H1 (cell line): Measurements from ENCODE around the gene CASZ1. TPM values are rescaled to one million over a fixed set of nuclear protein-coding genes. Genes with fewer than 3 reads are reported as not detected.

ENCODE experiments used
- CBX8 ChIP-seq: fragments of 300-800, 300-1000 bp; sonication (generic); IDR thresholded peaks from 2 replicates; pipeline ENCODE4 v1.7.1; 2016; ENCODE audit warnings: low read depth, low read length, borderline replicate concordance
- CTCF ChIP-seq, 3 experiments: IDR thresholded peaks; 1 replicate in 2 of 3; 2 replicates in 1 of 3; pipeline versions ENCODE4 v1.5.1 to v1.6.1; 2011; ENCODE audit warnings: low read length in 3 of 3, mild to moderate bottlenecking in 3 of 3, inconsistent platforms in 2 of 3, low read depth in 1 of 3, moderate library complexity in 1 of 3; ENCODE audit not compliant: insufficient read depth in 1 of 3; ENCODE audit errors: control extremely low read depth in 1 of 3
- EZH2 ChIP-seq: fragments of 200-600 bp; sonication (generic); IDR thresholded peaks from 2 replicates; pipeline ENCODE4 v1.7.1; 2012; ENCODE audit warnings: low read depth, mild to moderate bottlenecking, moderate library complexity, low read length, inconsistent platforms; ENCODE audit not compliant: severe bottlenecking
- GTF2F1 ChIP-seq: IDR thresholded peaks from 2 replicates; pipeline ENCODE4 v1.6.1; 2012; ENCODE audit warnings: low read depth, low read length, improper control_type of control experiment, borderline replicate concordance
- KDM4A ChIP-seq: IDR thresholded peaks from one replicate; pipeline ENCODE4 v1.7.1; 2012; ENCODE audit warnings: low read depth, mild to moderate bottlenecking, moderate library complexity, low read length, inconsistent platforms; ENCODE audit not compliant: severe bottlenecking
- NRF1 ChIP-seq: IDR thresholded peaks from 2 replicates; pipeline ENCODE4 v1.6.1; 2011; ENCODE audit warnings: mild to moderate bottlenecking, low read depth, low read length, improper control_type of control experiment
- SP2 ChIP-seq: IDR thresholded peaks from 2 replicates; pipeline ENCODE4 v1.6.1; 2012; ENCODE audit warnings: mild to moderate bottlenecking, low read length, inconsistent platforms
- TBP ChIP-seq: IDR thresholded peaks from 2 replicates; pipeline ENCODE4 v1.6.1; 2011; ENCODE audit warnings: low read depth, low read length, improper control_type of control experiment
- USF2 ChIP-seq: IDR thresholded peaks from 2 replicates; pipeline ENCODE4 v1.6.1; 2011; ENCODE audit warnings: low read length, improper control_type of control experiment
- polyA plus RNA-seq, 7 experiments: library from polyadenylated mRNA; depleted of rRNA in 3 of 7; stranded (reverse) in 5 of 7; unstranded in 2 of 7; fragments of >200 nt in 5 of 7; fragments of 200-250 nt in 2 of 7; gene quantifications; 1 replicate in 5 of 7; 2 replicates in 1 of 7; 4 replicates in 1 of 7; pipeline versions ENCODE4 v1.2.1 to v1.2.3, GENCODE V29; 2011 to 2013; ENCODE audit warnings: missing spikeins in 2 of 7, mixed read lengths in 2 of 7
- total RNA-seq: library from RNA; stranded (reverse); fragmentation: NEBNext Ultra II Directional; extraction: Animal tissue kit (Norgen Biotek cat#: 25700); gene quantifications from 2 replicates; pipeline ENCODE4 v1.2.1, GENCODE V29; 2021

The CASZ1 gene
- total and polyA plus RNA-seq, 2 of the 8 experiments (the other 6 are each of a cell fraction or from before 2014, with no cell fraction given): 4.4 to 7.7 TPM

- TF ChIP-seq GTF2F1 (no peak), EZH2 (no peak), TBP (no peak), KDM4A (no peak), USF2 (no peak), NRF1 (no peak), SP2 (no peak), CTCF (IDR thresholded peaks at IDR 0.05; ENCODE audit: control extremely low read depth in 1 of 3, insufficient read depth in 1 of 3, low read depth in 1 of 3, low read length in 3 of 3) (no peak), CBX8 (no peak)
- TF ChIP-seq, all 59 proteins: peak for 0
Observed at GRCh38 chr1:10687782-10688408, 108.6 kb downstream of the CASZ1 start (continued).
